GM21515 (cell line): ENCODE data around the gene MBP.

Experiments used
- ATAC-seq: cut with Tn5 transposase; IDR thresholded peaks from one replicate; pipeline ENCODE4 v1.9.1; 2021; ENCODE audit not compliant: unreplicated experiment

MBP gene

DNA sequence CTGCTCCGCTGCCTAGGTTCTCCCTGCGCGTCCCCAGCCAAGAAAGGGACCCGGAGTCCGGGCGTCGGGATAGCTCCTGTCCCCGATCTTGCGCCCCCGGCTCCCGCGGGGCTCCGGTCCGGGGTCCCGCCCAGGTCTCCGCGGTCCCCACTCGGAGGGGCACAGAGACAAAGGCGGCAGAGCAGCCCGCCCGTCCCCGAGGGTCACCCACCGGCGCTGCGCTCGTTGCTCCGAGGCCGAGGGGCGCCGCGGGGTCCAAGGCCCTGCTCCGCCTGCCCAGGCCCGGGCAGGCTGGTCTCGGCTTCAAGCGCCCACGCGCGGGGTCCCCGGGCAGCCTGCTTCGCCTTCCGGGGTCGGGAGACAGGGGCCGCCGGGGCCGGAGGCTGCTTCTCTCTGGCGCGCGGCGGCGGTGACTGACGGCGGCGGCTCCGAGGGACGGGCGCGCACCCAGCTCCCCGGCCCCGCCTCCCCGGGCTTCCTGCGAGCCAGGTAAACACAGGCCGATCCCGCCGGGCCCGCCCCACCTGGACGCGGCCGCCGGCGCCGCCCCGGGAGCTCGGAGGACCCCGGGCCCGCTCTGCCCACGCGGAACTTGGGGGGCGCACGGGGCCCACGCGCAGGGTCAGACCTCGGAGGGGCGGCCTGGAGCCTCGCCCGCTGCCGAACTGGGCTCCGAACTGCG is at the start of gene MBP:
Gene MBP (minus strand): TSS at position 415 of the 682 bp plus-strand sequence. CDS start 27,522 bp downstream, outside the sequence.
- ATAC-seq: peak; percentile 56

DNA sequence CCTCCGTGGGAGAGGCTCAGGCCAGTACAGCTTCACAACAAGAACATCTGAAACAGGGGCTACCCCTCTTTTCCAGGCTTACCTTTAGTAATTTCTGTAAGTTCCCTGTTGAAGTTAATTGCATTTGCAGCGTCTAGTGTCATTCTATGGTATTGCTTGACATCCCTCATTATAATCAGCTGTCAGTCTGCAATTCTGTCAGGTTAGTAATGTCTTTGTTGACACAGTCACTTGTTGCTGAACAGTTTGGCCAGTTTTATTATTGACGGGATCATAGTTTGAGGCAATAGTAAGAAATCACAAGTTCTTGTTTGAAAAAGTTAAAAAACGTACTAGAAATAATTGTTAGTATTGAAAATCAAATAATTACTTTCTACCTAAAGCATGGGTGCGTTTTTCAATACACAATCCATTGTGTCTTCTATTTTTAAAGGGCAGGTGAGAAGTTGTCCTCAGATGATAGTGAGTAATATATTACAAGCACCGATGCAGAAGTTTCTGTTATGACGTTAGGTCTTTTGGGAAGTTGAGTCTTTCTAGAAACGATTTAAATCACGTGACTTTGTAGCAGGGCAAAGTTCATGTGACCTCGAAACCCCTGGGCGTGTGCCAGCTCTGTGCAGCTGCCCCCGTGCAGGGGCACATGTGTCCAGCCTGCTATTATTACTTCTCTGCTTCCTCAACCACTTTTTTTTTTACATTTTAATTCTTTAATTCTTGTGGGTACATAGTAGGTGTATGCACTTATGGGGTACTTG is 49.5 kb upstream of the MBP start:
- no peak for ATAC-seq

DNA sequence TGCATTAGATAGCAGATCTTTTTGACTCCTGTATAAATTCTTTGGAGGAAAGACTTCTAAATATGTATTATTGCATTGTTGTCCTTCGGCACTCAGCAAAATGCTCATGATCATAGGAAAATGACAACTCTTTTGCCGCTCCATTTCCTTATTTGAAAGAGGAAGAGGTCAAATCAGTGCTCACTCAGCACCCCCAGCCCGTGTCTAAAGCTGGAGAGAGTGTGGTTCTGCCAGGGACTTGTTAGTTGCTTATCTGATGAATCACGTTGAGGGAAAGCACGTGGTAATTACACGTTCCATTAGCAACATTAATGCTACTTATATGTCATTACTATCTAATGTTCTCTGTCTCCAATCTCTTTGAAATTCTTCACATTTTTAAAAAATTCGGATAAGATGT is 46.0 kb upstream of the MBP start:
- no peak for ATAC-seq

DNA sequence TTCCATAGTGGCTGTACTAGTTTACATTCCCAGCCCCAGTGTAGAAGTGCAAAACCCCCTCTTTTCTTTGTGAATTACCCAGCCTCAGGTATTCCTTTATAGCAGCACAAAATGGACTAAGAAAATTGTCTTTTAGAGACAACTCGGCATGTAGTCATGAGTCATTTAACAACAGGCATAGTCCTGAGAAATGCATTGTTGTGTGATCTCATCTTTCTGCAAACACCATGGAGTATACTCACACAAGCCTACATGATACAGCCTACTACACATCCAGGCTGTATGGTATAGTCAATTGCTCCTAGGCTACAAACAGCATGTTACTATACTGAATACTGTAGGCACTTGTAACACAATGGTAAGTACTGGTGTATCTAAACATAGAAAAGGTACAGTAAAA is 44.4 kb upstream of the MBP start:
- ATAC-seq: no peak

DNA sequence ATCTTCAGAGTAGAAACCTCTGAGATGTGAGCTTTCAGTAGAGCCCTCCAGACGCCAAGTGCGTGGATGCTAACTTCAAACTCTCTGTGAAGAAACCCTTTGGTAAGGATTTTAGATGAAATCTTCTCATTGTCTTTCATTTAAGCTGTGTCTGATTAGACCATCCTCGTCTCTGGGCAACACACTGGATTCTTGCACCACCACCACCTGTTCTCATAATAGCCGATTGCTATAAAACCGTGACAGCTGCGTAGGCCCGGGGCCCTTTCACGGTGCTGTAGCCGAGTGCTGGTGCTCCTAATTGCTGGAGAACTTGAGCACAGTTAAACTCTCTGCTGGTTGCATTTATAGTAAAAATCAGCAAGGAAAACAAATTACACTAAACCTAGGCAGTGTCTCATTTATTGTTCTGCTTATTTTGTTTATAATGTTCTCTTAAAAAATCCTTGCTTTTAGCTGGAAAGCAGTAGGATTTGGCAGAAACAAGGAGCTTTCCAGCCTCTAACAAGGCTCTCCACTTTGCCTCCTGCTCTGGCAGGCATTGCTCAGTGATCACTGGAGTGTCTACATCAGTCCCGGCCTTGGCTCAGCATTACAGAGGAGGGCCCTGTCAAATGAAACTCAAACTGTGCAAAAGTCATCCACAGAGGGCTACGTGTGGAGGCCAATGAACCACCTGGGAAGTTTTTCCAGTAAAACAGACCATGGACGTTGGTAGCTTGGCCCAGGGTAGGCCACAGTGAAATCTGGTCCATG is 40.9 kb upstream of the MBP start:
- no peak for ATAC-seq

DNA sequence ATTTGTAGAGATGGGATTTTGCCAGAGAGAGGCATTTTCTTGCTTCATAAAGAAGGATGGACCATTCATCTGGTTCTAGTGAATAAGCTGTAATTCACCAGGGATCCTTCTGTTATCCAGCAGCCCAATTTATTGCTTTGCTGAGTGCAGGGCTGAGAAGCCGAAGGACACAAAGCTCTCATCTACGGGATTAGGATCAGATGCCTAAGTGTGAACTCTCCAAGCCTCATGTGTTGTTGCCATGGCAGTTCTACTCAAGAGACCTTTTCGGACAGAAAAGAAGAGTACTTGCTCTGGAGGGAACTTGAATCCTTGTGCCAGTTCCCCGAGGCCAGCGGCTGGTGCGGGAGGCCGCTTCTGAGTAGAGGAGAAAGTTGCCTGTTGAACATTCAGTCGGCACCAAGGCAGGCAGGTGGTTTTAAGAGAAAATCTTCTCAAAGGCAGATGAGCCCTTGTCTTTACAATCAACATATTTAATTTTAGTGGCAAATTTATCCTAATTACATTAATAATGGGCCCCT is 38.4 kb upstream of the MBP start:
- ATAC-seq: no peak

DNA sequence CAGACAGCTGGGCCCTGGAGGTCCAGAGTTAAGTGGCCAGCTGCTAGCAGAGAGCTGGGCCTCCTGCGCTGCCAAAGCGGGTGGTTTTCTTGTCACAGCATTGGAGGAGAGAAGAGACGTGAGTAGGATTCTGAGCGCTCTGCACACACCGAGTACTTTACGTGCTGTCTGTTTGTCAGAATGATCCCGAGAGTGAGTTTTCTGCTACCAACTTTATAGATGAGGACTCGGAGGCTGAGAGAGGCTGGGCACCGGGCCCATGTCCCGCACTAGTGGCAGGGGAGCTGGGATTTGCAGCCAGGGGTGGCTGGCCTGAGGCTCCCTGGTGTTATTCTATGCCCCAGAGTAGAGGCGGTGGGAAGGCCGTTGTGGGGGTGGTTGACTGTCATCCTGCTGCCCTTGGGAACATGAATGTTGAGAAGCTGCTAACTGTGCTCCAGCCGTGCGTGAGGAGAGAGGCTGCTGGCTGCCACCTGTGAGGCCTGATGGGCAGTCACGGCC is 36.3 kb upstream of the MBP start:
- no peak for ATAC-seq

DNA sequence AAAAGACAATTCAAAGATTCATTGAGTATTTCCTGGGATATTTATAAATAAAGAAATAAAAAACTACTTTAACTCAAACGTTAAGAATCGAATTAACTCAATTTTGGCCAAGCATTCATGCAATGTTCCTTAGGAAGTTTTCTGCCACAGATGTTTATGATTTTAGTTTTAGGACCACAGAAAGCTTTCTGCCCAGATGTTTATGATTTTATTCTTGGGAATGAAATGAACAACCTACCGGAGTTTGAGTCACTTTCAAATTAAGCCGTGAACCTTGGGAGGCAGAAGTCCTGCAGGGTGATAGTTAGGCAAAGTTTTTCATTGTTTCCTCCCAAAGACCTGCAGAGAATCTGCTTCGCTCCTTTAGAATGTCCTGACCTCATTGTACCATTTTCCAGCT is 34.7 kb upstream of the MBP start:
- ATAC-seq: no peak

DNA sequence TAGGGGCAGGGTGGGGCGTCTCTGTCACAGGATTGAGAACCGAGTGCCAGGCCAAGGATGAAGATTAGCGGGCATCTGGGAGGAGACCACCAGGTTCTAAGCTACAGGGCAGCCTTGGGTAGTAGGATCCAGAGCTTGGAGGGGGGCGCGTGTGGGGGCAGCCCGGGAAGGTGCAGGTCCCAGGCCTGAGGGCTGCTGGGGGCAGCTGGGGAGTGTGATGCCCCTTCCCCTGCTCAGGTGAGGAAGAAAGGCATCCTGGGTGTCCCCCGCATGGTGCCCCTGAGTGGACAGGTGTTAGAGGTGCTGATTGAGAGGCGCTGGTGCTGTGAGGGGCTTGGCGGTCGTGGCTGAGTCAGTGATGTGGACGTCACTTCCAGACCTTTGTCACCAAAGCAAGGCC is 33.9 kb upstream of the MBP start:
- no peak for ATAC-seq

DNA sequence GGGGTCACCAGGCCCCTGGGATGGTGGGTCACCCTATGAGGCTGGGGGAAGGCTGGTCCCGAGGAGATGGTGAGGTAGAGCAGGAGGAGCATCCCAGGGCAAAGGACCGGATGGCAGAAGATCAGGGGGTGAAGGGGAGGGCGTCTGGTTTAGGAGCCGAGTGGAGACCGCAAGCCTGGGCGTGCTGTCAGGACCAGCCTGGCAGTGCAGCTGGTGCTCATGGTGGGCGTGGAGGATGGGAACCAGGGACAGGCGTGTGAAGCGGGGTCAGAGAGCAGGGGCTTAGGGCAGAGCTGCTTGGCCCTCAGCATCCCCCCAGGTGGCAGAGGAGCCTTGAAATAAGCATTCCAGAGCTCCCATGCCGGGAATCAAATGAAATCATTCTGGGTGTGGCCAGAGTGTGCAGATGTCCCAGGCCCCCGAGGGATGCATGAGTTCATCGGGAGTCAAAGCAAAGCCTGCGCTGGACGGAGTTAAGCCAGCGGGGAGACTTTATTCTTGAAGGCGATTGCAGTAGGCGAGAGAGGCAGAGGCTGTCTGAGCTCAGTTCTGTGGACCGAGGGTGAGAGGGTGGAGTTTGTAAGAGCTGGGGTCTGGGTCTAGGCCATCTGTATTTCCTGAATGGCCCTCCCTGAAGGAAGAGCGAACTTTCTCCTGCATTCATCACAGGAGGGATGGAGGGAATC is 33.1 kb upstream of the MBP start:
- ATAC-seq: no peak

DNA sequence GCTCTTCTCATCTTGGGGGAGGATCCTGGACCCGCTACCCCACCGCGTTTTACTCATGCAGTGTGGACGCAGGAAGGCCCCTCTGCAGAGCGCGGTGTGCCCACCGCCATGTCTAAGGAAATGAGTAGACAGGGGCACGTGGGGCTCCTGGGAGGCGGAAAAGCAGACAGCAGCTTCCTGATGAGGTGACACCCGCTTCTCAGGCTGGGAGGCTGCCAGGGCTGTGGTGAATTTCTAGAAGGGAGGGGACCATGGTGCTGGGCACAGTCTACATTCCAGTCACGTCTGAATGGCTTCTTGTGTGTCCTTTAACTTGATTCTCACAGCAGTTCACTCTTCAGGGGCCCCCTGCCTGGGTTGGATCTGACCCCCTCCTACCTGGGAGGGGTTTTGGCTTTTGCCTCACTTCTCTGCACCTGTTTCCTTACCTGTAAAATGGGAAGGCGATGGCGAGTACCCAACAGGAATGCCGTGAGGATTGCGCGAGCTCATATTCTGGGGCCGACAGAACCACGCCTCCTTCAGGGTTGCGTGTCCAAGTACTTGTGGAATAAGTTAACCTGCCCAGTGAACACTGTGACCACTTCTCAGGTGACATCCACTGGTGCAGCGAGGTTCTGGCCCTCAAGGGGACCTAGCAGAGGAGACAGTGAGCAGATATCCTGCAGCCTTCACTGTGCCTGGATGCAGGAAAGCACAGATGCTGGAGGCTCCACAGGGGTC is 32.3 kb upstream of the MBP start:
- ATAC-seq: no peak

DNA sequence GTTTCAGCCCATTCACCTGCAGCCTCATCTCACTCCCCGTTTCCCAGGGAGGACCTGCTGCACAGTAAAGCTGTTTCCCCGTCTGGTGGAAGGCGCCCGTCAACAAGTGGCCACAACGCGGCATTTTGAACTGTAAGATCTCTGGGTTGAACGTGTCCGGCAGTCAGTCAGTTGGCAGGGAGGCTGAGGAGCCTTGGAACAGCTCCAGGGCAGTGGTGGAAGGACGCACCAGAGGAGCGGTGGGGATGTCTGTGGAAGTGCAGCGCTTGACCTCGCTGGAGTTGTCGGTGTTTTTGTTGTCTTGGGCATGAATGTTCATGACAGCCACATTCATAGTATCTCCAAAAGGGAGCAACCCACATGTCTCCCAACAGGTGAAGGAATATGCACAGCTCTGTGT is 31.4 kb upstream of the MBP start:
- no peak for ATAC-seq

DNA sequence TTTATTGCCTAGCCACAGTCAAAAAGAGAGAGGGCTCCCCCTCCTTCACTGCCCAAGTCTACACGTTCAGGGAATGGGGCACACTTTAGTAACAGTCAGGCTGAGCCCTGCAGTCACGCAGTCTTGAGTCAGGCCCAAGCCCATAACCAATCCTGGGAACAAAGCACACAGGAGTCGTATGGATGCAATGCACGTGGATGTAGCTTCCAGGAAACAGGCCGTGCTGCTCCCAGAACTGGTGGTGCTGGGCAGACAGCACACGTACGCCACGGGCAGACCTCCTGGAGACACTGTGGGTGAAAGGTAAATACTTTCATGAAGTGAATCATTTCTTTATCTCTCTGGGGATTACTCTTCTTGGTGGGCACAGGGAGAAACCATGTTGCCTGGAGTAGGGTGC is 30.0 kb upstream of the MBP start:
- ATAC-seq: no peak

DNA sequence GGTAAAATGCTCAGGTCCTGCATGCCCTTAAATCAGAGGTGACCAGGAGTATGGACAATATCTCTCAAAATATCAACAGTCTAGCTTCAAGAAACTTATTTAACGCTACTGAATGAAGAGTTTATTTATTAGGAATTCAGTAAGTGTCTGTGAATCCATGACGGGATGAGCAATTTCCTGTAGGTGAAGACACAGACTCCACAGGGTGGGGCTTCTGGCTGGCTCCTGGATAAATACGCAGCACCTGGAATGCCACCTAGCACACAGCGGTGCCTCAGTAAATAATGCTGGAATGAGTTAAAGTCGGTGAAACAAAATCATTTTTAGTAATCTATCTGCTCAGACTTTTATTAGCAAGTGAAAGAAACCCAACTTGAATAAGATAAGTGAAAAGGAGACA is 29.4 kb upstream of the MBP start:
- ATAC-seq: no peak

DNA sequence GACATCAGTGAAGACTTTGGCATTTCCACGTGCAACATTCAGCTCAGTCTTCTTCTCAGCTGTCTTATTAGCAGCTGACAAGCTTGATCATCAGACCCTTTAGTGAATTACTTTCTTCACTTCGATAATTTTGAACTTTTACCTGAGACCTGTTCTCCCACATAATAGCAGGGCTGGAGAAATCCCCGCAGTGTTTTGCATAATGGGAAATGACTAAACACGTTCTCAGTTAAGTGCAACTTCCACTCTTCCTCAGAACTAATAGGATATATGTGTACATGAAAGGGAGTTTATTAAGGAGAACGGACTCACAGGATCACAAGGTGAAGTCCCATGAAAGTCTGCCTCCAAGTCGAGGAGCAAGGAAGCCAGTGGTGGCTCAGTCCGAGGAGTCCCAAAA is 28.8 kb upstream of the MBP start:
- ATAC-seq: no peak

DNA sequence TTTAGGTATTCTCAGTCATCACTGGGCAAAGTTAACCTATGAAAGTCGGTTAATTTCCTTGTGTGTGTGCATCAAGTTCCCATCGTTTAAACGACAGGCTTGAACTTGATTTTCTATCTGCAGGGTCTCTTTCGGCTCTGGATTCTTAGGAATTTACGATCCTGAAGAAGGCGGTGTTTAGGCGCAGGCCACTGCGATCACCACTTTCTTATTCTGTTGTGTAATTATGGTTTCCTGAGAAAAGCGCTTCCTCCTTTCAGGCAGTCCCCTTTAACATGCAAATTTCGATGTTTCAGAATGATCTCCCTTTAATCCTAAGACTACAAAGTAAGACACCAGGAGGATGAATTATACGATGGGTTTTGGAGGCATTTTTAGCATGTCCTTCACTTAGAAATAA is 27.9 kb upstream of the MBP start:
- no peak for ATAC-seq

DNA sequence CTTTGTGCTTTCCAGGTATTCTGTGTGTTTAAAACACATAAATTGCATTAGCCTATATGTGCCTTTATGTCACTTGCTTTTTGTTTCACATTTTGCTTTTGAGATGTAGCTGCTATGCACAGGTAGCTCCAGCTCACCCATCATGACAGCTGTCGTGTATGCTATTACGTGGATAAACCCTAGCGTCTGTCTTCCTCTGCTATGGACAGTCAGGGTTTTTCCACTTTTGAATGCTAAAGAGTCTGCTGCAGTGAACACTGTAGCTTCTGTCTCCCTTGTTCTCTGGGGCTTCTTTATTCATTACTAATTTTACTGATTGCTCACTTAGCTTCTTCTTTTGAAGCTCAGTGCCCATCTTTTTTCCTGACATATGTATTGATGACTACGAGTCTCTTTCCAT is 24.7 kb upstream of the MBP start:
- no peak for ATAC-seq

DNA sequence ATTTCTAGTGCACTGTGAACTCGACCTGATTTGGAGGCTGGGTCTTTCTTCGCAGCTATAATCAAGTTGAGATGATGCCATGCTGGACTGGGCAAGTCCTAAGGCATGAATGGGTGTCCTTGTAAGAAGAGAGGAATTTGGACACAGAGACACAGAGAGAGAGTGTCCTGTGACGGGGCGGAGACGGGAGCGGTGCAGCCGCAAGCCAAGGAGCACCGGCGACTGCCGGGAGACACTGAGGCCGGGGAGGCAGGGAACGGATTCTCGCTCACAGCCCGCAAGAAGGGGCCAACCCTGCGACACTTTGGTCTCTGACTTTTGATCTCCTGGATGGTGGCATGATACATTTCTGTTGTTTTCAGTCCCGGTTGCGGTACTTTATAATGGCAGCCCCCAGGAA is 22.4 kb upstream of the MBP start:
- ATAC-seq: no peak

DNA sequence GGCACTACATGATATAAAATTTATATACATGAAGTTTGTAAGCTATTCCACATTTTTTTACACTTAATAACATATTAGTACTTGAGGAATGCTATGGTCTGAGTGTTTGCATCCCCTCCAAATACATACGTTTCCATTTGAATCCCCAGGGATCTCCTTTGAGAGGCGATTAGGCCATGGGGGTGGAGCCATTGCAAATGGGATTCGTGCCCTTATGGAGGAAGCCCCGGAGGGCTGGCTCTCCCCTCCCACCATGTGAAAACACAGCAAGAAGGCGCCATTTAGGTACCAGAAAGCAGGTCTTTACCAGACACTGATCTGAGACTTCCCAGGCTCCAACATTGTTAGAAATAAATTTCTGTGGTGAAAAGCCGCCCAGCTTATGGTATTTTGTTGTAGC is 20.8 kb upstream of the MBP start:
- ATAC-seq: no peak

DNA sequence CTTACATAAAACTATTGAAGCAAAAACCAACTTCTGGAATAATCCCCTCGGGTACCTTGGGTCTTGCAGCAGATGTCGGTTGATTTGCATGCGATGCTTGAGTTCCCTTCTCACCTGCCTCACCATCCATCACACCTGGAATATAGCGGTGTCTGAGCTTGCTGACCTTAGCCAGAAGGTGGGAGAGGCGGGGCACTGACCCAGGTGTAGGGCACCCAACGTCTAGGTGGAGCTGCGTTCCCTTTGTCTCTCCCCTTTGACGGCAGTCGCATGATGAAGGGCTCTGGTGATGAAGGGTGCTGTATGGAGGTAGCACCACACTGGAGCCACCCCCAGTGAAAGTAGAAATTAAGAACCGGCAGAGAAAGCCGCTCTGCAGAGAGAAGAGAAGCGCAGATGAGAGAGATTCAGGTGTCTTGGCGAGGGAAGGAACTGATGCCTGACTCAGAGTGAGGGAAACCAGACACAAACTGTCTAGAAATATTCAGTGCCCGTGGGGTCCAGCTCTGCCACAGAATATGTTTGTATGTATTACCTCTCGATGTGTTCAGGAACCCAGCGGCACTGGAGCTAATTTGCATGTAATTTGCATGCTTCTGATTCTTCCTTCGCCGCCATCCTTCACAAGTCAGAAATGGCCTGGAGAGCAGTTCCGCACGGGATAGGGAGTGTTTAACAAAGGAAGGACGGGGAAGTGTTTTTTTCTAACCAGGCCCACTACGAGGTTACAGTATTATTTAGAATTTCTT is 19.4 kb upstream of the MBP start:
- no peak for ATAC-seq
